ENCODE results near the gene VWA8.

DNA sequence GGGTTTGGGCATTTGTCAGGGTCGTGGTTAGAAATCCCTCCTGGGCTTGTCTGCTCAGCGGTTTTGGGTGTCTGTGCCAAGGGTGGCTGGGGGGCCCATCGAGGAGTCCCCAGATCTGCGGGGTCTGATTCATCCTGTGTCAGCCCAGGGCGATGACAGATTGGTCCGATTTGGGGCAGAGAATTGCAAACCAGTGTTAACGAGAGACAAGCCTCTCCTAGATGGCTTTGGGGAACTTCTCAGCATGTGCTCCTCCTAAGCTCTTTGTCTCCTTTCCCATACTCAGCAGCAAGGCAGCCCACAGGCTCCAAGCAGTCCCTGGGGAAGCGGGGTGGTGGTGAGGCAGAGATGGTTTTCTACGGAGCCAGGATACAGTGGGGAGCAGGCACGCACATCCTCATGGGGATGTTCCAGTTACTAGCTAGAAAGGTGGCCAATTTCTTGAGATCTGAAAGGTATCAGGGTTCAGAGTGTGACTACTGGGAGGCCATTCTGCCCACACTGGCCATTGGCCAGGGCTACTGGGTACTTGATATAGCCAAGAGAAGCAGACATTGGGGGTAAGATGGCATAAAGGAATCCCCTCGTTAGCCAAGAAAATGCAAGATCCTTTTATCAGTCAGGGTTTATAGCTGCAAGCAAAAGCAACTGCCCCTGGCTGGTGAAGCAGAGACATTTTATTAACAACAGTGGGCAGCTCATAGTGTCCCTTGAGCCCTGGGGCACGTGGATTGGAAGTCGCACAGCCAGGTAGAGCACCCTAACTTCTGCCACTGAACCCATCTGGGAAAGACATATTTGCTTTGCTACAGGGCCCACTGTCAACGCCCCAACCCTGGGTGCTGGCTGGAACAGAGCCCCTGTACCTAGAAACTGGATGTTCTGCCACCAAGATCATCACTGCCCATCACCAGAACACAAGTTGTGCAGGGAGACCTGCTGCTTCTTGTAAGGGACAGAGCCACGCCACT lies 440.0 kb downstream of the VWA8 start:
- TF ChIP-seq POLR2AphosphoS5 (IDR thresholded peaks at IDR 0.05), result no peak
- no peak for TF ChIP-seq CTCF (IDR thresholded peaks at IDR 0.05)
- no peak for TF ChIP-seq EP300 (IDR thresholded peaks at IDR 0.05)
